Stimulated activated naive CD4-positive, alpha-beta T cell (primary cell): ENCODE data around the gene CCDC107.

Source experiments
- DNase-seq, 6 experiments: peaks; one replicate each; lab custom pipeline; 2025; lab: John Stamatoyannopoulos, UW

CCDC107 gene

DNA sequence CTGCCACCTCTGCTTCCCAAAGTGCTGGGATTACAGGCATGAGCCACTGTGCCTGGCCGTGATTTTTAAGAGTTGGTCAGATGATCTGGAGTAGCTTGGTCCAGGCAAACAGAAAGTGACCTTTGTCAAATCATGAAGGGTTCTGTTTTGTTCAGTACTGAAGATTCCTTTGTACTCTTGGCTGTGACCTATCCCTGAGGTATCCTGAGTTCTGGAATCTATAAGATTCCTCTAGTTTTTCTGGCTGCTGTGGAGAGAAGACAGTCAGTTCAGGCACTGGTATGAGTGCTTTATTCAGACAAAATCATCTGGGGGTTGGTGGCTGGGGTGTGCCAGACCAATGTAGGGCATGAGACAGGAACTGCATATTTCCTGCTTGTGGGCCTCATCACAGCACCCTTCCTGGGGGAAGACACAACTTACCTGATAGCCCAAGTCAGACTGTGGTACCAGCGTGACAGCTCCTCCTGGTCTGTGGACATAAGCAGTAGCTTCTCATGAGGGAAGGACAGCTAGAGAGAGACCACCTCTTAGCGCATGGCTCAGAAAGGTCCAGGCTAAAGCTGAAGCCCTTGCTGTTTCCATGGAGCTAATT lies 3.8 kb downstream of the CCDC107 start:
- DNase-seq: peak in 3 of 6 experiments; percentile 11 to 29 (median 13)

GRCh38 chr9:35662437-35662836 lies 4.3 kb downstream of the CCDC107 start:
- no peak for DNase-seq

DNA sequence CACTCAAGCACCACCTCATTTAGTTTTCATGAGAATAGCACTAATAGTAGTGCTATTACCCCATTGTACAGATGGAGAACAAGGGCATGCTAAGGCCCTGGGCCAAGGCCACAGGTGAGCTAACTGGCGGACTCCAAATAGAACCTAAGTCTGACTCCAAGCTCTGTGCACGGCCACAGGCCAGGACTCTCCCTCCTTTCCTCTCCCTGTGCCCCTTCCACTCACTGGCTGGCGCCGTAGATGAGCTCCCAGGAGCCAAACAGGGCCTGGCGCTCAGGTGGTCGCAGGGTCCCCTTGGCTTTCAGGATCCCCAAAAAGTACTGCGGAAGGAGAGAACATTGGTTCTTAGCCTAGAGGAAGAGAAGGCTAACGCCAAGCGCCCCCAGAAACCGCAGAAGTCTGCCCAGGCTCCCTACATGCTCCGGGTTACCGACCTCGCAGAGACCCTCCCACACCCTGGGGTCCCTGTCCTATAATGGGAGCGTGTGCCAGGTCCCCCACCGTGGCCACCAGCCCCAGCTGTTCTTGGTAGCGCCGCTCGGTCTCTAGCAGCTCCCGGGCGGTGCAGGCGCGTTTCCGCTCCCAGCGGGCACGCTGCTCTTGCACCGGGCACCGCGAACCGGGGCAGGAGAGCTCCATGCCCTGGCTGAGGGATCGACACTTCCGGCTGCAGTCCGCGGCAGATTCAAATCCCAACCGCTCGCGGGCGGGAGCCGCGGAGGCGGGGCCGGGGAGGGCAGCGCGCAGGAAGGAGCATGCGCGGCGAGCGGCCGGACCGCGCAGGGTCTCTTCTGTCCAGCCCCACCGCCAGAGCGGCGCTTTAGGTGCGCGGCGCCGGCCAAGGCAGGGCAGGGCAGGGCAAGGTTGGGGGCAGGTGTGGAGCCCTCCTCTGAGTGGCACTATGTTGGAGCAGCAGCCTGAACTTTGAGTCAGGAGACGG lies 6.7 kb downstream of the CCDC107 start, which contains the start of gene ARHGEF39:
Gene ARHGEF39, minus strand, starts transcription at position 665 of the 940 bp plus-strand sequence. Its CDS starts 26 bp downstream, at position 639.
- peak; percentile 13 to 68 (median 47) for DNase-seq

- DNase-seq: no peak
Observed at GRCh38 chr9:35665471-35665818, 7.4 kb downstream of the CCDC107 start.

DNA sequence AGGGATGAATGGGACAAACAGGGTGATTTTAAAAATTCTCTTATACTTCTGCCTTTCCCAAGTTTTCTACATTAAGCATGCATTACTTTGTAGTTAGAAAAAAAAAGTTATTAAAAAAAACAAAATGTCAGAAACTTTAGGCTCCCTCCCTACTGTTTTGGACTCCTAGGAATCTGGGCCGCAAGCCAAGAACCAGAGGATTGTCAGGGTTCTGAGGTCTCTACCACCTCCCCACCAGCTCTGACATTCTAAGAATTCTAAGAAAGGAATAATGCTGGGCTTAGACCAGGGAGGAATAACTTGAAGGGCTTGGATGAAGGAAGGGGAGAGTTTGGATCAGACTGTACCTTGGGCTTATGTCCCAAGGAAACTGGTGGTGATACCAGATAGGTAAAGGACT lies 8.0 kb downstream of the CCDC107 start:
- no peak for DNase-seq

DNA sequence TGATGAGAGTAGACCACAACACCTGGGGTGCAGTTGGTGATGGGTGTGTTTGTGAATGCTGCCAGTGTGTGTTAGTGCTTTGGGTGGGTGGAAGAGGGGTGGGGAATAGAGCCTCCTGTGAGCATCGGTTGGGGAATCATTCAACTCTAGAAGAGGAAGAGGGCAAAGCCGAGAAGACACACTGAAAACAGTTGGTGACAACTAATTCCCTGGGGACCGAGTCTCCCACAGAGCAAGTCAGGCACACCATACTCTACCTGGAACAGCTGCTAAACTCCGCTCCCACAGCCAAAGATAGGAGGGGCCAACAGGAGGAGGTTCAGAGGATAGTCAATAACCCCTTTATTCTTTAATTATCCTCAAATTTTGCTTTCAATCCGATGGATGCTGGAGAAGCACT lies 8.5 kb downstream of the CCDC107 start:
- no peak for DNase-seq

DNA sequence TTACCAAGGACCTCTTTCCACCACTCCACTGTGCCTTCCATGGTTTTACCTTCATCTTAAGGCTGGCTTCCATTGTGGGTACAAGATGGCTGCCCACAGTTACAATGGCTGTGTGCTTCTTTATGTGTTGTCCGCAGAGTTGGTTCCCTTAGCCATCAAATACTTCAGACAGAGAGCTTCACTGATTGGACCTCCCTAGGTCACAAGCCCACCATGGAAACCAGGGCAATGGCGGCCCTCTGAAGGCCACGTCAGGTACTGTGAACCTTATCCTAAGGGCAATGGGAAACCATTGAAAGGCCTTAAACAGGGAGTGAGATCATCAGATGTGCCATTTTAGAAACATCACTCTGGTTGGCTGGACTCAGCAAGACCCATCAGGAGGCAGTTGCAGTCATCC lies 9.8 kb downstream of the CCDC107 start:
- DNase-seq: no peak

DNA sequence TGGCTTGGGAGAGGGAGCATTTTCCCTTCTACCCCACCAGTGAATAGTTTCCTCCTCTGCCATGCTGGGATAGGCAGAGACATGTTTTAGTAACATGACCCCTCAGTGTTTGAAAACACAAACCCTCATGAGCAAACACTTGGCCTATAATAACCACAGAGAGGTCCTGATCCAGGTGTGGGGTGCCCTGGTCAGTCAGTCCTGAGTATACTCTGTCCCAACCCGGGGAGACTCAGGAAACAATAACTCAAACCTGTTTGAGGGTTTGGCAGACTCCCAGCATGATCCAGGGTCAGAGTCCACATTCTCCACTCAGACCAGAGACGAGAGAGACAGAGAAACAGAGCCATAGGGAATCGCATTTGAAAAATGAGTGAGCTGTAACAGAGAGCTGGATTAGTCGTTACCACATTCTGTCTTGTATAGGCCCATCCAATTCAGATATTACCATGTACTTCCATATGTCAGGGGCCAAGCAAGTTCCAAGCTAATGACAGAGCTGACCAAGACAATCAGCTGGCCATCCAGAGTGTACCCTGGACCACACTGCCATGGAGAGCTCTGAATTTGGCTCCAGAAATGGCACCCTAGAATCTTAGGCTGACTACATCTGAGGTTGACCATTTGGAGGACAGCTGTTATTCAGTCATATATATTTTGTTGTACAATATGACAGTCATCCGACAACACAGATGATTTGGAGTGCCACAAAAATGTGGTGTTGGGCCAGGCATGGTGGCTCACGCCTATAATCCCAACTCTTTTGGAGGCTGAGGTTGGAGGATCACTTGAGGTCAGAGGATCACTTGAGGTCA lies 11.4 kb downstream of the CCDC107 start:
- DNase-seq: no peak

DNA sequence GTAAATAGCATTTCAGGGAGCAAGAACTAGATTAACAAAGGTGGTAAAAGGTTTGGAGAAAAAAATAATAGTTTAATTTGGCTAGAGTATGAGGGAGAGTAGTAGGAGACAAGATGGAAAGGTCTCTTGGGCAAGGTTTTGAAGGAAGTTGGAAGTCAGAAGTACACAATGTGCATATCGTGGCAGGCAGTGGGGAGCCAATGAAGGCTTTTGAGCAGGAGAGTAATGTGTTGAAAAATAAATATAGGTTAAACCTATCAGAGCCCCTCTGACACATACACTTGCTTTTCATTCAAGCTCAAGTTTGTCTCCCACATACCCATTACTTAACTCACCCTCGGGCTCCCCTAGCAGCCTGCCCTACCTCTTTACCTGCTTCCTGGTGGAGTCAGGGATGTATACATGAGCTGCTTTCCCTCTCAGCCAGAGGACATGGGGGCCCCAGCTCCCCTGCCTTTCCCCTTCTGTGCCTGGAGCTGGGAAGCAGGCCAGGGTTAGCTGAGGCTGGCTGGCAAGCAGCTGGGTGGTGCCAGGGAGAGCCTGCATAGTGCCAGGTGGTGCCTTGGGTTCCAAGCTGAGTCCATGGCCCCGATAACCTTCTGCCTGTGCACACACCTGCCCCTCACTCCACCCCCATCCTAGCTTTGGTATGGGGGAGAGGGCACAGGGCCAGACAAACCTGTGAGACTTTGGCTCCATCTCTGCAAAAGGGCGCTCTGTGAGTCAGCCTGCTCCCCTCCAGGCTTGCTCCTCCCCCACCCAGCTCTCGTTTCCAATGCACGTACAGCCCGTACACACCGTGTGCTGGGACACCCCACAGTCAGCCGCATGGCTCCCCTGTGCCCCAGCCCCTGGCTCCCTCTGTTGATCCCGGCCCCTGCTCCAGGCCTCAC lies 15.3 kb downstream of the CCDC107 start, which contains the start of gene CA9:
Gene CA9, plus strand, starts transcription at position 797 of the 893 bp plus-strand sequence. Its CDS starts 32 bp downstream, at position 829.
- no peak for DNase-seq

DNA sequence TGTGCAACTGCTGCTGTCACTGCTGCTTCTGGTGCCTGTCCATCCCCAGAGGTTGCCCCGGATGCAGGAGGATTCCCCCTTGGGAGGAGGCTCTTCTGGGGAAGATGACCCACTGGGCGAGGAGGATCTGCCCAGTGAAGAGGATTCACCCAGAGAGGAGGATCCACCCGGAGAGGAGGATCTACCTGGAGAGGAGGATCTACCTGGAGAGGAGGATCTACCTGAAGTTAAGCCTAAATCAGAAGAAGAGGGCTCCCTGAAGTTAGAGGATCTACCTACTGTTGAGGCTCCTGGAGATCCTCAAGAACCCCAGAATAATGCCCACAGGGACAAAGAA lies 15.9 kb downstream of the CCDC107 start:
- no peak for DNase-seq

- no peak for DNase-seq
Observed at GRCh38 chr9:35675204-35675603, 17.1 kb downstream of the CCDC107 start.

GRCh38 chr9:35675732-35676392 lies 17.8 kb downstream of the CCDC107 start:
- peak in 4 of 6 experiments; percentile 20 to 43 (median 30) for DNase-seq

DNA sequence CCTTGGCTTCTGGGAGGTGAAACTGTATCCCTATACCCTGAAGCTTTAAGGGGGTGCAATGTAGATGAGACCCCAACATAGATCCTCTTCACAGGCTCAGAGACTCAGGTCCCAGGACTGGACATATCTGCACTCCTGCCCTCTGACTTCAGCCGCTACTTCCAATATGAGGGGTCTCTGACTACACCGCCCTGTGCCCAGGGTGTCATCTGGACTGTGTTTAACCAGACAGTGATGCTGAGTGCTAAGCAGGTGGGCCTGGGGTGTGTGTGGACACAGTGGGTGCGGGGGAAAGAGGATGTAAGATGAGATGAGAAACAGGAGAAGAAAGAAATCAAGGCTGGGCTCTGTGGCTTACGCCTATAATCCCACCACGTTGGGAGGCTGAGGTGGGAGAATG lies 21.0 kb downstream of the CCDC107 start:
- no peak for DNase-seq

DNA sequence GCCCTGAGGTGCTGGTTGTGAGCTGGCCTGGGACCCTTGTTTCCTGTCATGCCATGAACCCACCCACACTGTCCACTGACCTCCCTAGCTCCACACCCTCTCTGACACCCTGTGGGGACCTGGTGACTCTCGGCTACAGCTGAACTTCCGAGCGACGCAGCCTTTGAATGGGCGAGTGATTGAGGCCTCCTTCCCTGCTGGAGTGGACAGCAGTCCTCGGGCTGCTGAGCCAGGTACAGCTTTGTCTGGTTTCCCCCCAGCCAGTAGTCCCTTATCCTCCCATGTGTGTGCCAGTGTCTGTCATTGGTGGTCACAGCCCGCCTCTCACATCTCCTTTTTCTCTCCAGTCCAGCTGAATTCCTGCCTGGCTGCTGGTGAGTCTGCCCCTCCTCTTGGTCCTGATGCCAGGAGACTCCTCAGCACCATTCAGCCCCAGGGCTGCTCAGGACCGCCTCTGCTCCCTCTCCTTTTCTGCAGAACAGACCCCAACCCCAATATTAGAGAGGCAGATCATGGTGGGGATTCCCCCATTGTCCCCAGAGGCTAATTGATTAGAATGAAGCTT lies 21.8 kb downstream of the CCDC107 start:
- DNase-seq: no peak

GRCh38 chr9:35680331-35681105 lies 22.4 kb downstream of the CCDC107 start:
- no peak for DNase-seq

DNA sequence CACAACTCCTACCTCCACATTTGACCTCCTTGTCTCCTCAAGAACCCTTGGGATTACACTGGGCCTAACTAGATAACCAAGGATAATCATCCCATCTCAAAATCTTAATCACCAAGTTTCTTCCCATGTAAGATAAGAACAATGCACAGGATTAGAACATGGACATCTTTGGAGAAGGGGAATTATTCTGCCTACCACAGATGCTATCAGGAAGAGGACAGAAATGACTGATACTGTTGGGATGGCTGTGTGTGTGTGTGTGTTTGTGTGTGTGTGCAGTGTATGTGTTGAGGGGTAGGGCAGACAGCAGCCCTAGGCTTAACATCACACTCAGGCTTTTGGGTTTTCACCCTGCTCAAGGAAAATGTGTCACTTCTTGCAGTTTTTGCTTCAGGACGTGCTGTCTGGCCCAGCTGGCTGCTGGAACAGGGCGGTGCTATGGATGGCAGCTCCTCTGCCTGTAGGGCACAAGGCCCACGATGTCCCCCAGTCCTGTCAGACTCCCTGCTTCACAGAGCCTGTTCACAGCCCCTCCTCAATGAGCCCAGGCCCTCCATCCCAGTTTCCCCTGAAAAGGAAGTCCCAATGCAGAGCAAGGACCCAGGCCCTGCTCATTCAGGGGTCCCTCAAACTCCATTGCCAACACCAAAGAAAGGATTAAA lies 23.4 kb downstream of the CCDC107 start:
- DNase-seq: no peak

DNA sequence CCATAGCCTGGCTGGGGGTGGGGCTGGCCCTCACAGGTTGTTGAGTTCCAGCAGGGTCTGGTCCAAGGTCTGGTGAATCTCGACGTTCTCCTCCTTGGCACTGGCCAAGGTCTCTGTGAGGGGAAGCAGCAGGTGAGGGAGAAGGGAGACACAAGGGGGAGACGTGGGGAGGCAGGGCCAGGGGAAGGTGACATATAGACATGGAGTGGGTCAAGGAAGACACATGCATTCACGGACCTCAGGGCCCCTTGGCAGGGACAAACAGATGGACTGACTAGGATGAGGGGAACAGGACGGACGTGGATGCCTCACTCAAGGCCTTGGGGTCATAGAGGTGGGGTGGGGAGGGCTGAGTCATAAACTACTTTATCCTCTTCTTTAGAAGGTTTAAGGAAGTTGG lies 24.0 kb downstream of the CCDC107 start:
- DNase-seq: no peak

DNA sequence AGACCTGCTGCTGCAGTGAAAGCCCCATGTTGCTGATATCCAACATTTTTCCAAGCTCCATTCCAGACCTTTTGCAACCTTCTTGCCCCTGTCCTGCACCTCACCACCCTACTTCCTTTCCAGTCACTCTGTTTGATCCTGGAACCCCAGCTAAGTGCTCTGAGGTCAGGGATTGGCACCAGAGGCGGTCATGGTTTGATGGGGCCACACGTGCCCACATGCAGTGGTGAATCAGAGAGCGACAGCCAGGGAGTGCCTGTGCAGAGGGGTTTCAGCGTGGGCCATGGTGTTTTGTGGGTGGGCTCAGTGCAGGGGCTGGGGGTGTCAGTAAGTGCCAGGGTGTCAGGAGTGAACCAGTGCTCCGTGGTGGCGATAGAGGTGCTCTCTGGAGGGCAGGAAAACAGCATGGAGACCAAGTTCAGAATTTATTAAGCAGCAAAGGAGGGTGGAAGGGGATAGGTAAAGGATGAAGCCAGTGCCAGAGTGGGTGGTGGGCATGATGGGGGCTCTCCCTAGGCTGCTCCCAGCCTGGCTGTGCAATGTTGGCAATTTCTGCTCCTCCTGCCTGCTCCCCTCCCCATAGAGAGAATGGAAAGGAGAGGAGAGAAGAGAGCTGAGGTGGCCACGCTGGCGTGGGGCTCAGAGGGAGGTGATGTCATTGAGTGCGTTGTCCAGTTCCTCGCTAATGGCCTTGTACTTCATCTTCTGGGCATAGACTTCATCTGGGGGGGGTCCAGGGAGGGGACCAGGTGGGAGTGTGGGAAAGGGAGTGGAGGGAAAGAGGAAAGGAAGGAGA lies 24.6 kb downstream of the CCDC107 start:
- no peak for DNase-seq
